ENCODE measurements around the gene GARS1. TPM values are rescaled to one million over a fixed set of nuclear protein-coding genes. Genes with fewer than 3 reads are reported as not detected.

GARS1 gene
- polyA plus RNA-seq, 1 donor from 2014 or later = 99.1 TPM

DNA sequence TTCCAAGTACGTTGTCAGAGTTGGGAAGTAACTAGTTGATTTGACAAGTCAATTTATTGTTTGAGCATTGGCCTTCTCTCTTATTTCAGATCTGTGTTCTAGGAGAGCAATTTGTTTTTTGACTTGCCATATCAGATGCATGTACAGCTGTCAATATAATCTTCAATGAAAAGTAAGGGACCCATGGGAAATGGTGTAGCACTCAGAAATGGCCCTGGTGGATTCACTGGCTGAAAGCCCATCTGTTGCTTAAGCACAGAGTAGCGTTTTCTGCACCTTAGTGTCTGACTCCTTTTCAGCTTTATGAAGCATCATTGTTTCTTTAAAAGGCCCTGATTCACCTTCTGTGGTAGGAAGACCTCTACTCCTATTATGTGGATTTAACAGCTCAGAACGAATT, 10.2 kb downstream of the GARS1 start:
- Histone ChIP-seq H3K36me3 (ENCODE audit: insufficient read depth, low read length) (peaks cover 10% of the 10 kb centered on the region), H3K9me3 (ENCODE audit: low read length) (no peaks in the 10 kb centered on the region), H2AFZ (ENCODE audit: low read depth, low read length) (no peak overlapping the region), H3K4me3 (ENCODE audit: low read length) (no peak overlapping the region), H3K79me2 (replicated peaks; ENCODE audit: insufficient read depth, low read length) (no peaks in the 10 kb centered on the region), H3K27ac (ENCODE audit: low read length) (no peak overlapping the region), H4K20me1 (ENCODE audit: insufficient read depth) (no peaks in the 10 kb centered on the region), H3K9ac (ENCODE audit: low read length) (no peak overlapping the region), H3K9me2 (ENCODE audit: insufficient read depth, low read length) (no peaks in the 10 kb centered on the region), H3F3A (ENCODE audit: insufficient read depth, low read length, poor library complexity, severe bottlenecking) (no peaks in the 10 kb centered on the region), H3K4me2 (ENCODE audit: low read length) (no peak overlapping the region), H3K27me3 (ENCODE audit: insufficient read depth, low read depth, low read length) (no peaks in the 10 kb centered on the region)
- TF ChIP-seq, protein P1, sequence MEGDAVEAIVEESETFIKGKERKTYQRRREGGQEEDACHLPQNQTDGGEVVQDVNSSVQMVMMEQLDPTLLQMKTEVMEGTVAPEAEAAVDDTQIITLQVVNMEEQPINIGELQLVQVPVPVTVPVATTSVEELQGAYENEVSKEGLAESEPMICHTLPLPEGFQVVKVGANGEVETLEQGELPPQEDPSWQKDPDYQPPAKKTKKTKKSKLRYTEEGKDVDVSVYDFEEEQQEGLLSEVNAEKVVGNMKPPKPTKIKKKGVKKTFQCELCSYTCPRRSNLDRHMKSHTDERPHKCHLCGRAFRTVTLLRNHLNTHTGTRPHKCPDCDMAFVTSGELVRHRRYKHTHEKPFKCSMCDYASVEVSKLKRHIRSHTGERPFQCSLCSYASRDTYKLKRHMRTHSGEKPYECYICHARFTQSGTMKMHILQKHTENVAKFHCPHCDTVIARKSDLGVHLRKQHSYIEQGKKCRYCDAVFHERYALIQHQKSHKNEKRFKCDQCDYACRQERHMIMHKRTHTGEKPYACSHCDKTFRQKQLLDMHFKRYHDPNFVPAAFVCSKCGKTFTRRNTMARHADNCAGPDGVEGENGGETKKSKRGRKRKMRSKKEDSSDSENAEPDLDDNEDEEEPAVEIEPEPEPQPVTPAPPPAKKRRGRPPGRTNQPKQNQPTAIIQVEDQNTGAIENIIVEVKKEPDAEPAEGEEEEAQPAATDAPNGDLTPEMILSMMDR (IDR thresholded peaks at IDR 0.05; ENCODE audit: poor library complexity, severe bottlenecking) = no peak
- TF ChIP-seq RAD21 (conservative IDR thresholded peaks at IDR 0.05) = no peak

DNA sequence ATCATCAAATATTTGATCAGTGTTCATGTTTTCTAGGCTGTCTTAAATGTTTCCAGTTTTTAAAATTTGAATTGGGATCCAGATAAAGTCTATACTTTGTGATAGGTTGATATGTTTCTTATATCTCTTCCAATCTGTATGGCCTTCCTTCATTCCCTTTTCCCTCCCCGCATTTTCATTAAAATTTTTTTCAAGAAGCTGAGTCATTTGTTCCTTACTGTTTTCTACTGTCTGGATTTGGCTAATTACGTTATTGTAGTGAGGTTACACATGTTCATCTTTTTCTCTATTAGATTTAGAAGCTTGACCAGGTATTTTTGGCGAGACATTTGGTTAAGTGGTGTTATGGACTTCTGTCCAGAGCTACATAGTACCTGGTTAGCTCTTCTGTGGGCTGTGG, 11.2 kb downstream of the GARS1 start:
- Histone ChIP-seq H3K79me2 (replicated peaks; ENCODE audit: insufficient read depth, low read length) (no peaks in the 10 kb centered on the region), H4K20me1 (ENCODE audit: insufficient read depth) (no peaks in the 10 kb centered on the region)

More for the DNA sequence above, 11.2 kb downstream of the GARS1 start:
- no peak overlapping the region for H3K27ac ChIP-seq (ENCODE audit: low read length)
- no peak overlapping the region for H2AFZ ChIP-seq (ENCODE audit: low read depth, low read length)
- no peaks in the 10 kb centered on the region for H3K9me3 ChIP-seq (ENCODE audit: low read length)
- no peaks in the 10 kb centered on the region for H3K9me2 ChIP-seq (ENCODE audit: insufficient read depth, low read length)
- no peak overlapping the region for H3K4me3 ChIP-seq (ENCODE audit: low read length)
- H3K27me3 ChIP-seq (ENCODE audit: insufficient read depth, low read depth, low read length) = no peaks in the 10 kb centered on the region
- TF ChIP-seq SMC3 (conservative IDR thresholded peaks at IDR 0.05; ENCODE audit: poor library complexity) (no peak), RAD21 (conservative IDR thresholded peaks at IDR 0.05) (no peak), POLR2AphosphoS5 (IDR thresholded peaks at IDR 0.05) (no peak), EP300 (conservative IDR thresholded peaks at IDR 0.05; ENCODE audit: poor library complexity, severe bottlenecking) (no peak), TAF1 (IDR thresholded peaks at IDR 0.05; ENCODE audit: low read depth) (no peak), EZH2 (IDR thresholded peaks at IDR 0.05; ENCODE audit: borderline replicate concordance, insufficient read depth, low read length, poor library complexity, severe bottlenecking) (no peak), MXI1 (conservative IDR thresholded peaks at IDR 0.05; ENCODE audit: poor library complexity, severe bottlenecking) (no peak)
- TF ChIP-seq, protein P1 (IDR thresholded peaks at IDR 0.05; ENCODE audit: poor library complexity, severe bottlenecking) = no peak
- TF ChIP-seq, protein P2, sequence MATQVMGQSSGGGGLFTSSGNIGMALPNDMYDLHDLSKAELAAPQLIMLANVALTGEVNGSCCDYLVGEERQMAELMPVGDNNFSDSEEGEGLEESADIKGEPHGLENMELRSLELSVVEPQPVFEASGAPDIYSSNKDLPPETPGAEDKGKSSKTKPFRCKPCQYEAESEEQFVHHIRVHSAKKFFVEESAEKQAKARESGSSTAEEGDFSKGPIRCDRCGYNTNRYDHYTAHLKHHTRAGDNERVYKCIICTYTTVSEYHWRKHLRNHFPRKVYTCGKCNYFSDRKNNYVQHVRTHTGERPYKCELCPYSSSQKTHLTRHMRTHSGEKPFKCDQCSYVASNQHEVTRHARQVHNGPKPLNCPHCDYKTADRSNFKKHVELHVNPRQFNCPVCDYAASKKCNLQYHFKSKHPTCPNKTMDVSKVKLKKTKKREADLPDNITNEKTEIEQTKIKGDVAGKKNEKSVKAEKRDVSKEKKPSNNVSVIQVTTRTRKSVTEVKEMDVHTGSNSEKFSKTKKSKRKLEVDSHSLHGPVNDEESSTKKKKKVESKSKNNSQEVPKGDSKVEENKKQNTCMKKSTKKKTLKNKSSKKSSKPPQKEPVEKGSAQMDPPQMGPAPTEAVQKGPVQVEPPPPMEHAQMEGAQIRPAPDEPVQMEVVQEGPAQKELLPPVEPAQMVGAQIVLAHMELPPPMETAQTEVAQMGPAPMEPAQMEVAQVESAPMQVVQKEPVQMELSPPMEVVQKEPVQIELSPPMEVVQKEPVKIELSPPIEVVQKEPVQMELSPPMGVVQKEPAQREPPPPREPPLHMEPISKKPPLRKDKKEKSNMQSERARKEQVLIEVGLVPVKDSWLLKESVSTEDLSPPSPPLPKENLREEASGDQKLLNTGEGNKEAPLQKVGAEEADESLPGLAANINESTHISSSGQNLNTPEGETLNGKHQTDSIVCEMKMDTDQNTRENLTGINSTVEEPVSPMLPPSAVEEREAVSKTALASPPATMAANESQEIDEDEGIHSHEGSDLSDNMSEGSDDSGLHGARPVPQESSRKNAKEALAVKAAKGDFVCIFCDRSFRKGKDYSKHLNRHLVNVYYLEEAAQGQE (IDR thresholded peaks at IDR 0.05; ENCODE audit: borderline replicate concordance) = no peak
- H3K9ac ChIP-seq (ENCODE audit: low read length) = no peak overlapping the region
- peaks cover 10% of the 10 kb centered on the region for H3K36me3 ChIP-seq (ENCODE audit: insufficient read depth, low read length)
- H3K4me2 ChIP-seq (ENCODE audit: low read length) = no peak overlapping the region
- no peaks in the 10 kb centered on the region for H3F3A ChIP-seq (ENCODE audit: insufficient read depth, low read length, poor library complexity, severe bottlenecking)
